HG03432 (cell line): ENCODE data around the gene CDY2B.
"Not testable (repeated sequence)": the region's sequence is repeated elsewhere in the genome, so short reads cannot be mapped to it uniquely, and the experiment has no call there.

Source experiments
- ATAC-seq: cut with Tn5 transposase; IDR thresholded peaks from one replicate; pipeline ENCODE4 v1.9.1; 2021; ENCODE audit warnings: mild to moderate bottlenecking, moderate library complexity; ENCODE audit not compliant: unreplicated experiment

CDY2B gene, protein sequence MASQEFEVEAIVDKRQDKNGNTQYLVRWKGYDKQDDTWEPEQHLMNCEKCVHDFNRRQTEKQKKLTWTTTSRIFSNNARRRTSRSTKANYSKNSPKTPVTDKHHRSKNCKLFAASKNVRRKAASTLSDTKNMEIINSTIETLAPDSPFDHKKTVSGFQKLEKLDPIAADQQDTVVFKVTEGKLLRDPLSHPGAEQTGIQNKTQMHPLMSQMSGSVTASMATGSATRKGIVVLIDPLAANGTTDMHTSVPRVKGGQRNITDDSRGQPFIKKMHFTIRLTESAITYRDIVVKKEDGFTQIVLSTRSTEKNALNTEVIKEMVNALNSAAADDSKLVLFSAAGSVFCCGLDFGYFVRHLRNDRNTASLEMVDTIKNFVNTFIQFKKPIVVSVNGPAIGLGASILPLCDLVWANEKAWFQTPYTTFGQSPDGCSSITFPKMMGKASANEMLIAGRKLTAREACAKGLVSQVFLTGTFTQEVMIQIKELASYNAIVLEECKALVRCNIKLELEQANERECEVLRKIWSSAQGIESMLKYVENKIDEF

DNA sequence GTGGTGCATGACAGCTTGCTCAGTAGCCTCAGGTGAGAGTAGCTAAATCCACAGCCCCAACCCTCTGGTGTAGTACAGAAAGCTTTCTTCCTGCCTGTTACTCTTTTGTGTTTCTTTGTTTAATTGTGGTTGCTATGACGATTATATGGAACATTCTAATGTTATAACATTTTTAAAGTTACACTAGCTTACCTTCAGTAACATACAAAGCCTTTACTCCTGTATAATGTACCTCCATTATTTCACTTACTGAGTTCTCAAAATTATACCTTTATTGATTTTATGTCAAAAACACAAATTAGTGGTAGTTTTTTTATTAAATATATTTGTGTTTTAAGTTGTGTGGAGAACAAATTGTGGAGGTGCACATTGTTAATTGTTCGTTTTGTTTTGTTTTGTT is at the start of gene CDY2B:
Gene CDY2B, minus strand, starts transcription at position 101 of the 400 bp plus-strand sequence. CDS start 328 bp downstream, outside the sequence.
- ATAC-seq: not testable (repeated sequence)

DNA sequence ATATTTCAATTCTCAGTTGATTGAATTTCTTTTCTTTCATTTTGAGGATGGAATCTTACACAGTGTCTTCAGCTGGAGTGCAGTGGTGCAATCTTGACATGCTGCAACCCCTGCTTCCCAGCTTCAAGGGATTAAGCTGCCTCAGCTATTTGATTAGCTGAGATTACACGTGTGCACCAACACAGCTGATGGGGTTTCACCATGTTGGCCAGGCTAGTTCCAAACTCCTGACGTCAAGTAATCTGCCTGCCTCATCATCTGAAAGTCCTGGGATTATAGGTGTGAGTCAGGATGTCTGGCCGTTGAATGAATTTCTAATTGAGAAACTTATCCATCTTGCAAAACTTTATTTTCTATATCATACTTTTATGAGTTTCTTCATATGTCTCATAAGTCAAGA is 28.0 kb upstream of the CDY2B start:
- ATAC-seq: not testable (repeated sequence)

DNA sequence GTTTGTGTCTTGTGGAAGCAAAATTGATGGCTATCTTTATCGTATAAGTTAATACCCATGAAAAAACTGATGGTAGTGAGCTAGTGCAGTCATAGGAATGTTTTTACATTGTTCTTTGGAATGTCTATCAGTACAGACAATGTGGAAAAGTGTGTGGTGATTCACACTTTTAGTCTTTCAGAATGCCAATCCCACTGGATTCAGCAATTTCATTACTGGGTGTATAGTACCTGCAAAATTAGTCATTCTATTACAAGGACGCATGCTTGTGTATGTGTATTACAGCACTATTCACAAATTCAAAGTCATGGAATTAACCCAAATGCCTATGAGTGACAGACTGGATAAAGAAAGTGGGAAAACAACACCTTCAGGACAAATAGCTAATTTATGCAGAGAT is 27.3 kb upstream of the CDY2B start:
- not testable (repeated sequence) for ATAC-seq

DNA sequence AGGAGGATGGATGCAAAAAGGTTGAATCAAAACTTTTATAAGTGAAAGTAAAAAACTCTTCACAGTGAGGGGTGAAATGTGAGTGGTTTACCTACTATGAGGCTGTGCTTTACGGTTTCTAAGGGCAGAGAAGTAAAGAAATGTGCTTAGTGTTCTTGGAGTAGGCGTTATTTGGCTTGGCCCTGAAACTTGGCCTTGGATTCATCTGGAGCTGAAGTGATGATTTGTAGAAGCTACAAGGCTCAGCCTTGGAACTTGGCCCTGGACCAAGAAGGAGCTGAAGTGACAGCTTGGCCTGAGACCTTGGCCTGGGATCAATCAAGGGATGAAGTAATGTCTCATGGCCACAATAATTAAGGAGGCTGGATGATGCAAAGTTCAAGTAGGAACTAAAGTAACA is 1.7 kb upstream of the CDY2B start:
- ATAC-seq: not testable (repeated sequence)

DNA sequence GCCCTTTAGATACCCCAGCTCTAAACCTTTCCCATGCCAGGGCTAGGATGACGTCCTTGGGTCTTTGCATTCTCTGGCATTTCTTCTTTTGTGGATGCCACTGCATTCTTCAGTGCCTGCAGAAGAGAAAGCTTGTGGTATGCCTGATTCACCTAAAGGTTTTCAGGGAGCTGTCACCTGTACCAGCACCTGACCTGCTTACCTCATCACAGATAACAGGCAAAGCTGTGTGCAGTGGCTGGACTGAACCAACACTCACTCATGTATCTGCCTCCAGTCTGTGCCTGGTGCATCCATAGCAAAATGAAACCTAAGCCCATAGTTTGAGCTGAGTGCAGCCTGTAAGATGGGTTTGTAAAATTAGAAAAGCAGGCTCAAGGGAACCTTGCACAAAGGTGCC is 3.3 kb downstream of the CDY2B start:
- ATAC-seq: not testable (repeated sequence)

DNA sequence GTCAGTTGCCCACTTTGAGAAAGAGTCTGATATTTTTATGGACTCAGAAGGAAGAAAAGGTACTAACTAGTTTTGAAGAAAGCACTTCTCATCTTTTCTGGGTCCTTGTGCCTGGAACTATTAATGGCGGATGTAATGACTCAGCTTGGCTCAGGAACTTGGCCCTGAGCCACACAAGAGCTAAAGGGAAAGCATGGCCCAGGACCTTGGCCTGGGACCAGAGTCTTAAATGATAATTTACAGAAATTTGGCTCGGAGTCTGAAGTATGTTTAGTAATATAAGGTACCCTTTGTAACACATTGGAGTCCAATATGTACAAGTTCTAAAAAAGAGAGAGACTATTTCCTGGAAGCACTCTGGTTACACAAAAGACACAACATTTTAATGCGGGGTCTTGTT is 4.6 kb downstream of the CDY2B start:
- ATAC-seq: not testable (repeated sequence)

DNA sequence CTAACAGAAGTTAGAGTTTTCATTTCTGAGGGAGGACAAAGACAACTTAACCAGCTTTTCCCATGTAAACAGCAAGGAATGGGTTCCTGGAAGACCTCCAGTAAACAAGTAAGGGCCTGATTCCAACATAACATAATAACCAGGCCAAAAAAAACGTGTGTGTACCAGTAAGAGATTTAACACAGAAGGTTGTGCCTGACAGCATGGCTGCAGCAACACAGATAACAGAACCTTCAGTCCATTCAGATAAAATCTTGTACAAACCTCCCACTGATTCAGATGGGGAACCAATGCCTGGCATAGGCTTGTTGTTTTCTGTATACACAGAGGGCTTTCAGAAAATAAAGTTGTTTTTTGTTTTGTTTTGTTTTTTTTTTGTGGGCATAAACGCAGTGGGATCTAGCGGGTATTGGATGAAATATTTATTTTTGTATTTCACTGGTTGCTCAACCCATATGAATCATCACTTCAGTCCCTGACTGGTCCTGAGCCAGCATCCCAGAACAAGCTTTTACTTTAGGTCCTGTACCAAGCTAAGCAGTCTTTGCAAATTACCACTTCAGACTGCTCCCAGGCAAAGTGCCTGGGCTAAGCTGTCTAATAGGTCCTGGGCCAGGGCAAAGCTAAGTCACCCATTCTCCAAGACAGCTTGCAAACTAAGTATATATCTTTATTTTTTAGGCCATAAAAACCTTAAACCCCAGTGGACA is 8.7 kb downstream of the CDY2B start:
- ATAC-seq: not testable (repeated sequence)

DNA sequence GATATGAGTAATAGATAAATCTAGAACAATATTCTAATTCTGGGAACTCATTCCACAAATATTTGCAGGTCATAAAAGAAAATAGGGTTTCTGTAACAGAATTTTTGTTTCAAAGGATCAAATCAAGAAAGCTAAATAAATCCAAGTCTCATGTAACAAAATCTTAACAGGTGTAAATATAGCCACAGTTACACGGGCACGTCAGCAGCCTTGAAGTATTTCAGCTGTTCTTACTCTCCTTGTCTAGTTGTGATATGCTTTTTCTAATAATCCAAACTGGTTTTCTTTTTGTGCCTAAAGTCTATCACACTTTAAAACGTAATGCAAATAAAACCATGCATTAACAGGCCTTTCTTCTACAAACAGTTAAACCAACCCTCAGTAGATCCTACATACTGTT is 9.3 kb downstream of the CDY2B start:
- ATAC-seq: not testable (repeated sequence)

DNA sequence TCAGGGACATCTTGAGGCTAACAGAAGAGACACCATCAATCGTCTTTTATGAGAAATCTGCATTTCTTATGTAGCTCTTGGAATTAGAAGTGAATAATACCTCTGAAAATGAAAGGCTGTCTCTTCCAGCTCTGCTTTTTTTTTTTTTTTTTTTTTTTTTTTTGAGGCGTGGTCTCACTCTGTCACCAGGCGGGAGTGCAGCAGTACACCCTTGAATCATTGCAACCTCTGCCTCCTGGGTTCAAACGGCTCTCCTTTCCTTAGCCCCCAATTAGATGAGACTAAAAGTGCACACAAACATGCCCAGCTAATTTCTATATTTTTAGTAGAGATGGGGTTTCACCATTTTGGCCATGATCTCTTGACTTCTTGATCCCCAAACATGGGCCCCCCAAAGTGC is 12.2 kb downstream of the CDY2B start:
- ATAC-seq: not testable (repeated sequence)

DNA sequence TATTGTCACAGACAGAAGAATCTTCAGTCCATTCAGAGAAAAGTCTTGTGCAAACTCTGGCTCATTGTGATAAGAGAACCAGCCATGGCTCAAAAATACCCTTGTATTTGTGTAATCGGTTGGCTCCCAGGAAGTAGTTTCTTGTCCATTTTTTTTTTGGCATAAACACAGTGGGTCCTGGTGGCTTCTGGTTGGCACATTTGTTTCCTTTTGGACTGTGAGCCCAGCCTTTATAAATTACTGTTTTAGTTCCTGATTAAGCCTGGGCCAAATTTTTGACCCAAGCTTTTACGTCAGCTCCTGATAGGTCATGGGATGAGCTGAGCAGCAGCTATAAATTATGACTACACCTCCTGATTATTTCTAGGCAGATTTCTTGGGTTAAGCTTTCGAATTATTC is 19.4 kb downstream of the CDY2B start:
- not testable (repeated sequence) for ATAC-seq

DNA sequence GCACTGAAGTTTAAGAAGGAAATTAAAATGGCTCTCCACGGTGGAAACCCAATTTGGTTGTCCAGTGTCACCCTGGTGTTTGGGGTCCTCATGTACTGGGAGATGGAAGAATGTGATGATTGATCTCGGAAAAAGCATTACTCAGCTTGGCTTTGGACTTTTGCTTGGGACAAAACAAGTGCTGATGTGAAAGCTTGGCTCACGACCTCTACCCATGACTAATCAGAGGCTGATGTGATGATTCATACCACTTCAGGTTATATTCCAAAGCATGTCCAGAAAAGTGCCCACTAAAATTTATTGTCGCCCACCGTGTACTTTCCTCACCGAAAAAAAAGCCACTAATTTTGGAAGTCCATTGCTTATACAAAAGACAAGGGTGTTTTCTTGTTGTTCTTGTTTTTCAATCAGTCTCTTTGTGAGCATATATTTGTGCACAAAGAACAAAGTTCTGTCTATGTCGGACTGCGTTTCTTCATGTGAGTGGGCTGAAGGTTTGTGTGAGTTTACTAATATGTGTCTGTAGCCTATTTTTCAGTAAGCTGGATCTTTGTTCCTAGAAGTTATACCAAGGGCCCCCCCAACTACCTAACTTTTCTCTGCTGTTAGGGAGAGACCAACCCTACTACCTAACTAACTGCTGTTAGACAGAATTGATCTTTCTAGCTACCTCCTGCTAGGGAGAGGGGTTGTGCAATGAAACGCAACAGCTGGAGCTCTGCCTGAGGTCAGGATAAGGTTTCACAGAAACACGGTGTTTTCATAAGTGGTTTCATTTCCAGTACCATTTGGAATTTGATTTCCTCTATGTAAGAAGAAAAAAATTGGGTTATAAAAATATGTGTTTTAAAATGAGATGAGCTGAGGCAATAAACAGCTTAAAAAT is 22.8 kb downstream of the CDY2B start:
- ATAC-seq: not testable (repeated sequence)

DNA sequence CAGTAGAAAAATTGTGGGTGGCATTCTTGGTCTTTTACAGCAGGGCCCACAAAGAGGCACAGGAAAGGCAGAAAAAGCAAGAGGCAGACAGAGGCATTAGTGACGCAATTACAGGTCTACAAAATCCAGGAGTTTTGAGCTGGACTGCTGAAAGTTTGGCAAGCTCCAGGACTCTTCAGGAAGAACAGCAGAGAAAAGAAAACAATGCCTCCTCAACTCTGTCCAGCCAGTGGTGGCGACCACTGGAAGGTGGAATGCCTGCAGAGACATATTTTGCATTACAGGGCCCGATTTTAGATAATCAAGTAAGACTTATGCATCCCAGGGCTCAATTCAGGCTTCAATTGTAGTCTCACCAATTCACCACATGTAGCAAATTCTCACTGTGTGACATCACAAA is 23.5 kb downstream of the CDY2B start:
- not testable (repeated sequence) for ATAC-seq

DNA sequence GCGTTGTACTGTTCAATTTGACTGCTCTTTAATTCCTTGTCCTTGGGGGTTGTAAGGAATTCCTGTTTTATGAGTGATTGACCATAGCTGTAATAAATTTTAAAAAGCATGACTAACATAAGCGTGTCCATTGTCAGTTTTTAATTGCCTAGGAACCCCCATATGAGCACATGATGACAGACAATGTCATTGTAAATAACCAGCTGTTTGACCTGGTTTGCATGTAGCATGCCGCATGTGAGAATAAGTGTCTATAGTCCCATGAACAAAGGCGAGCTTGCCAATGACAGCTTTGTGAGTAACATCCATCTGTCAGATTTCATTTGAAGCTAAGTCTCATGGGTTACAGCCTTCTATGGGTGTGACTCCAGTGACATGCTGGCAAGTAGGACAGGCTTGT is 30.9 kb downstream of the CDY2B start:
- ATAC-seq: not testable (repeated sequence)

DNA sequence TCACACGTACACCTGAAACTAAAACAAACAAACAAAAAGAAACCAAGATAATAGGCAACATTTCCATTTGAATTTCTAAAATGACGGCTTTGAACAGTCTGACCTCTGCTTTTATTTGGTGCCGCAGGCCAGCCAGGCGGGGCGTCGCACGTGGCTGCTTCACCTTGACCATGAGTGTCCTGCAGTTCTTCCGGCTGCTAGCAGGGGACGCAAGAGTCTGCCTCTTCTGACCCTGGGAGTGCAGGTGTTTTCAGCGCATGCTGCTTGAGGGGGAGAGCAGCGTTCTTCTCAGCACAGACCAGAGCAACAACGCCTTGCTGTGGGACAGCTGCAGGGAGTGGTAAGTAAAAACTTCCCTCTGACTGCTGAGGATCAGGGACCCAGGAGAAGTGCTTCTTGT is 47.9 kb downstream of the CDY2B start:
- ATAC-seq: not testable (repeated sequence)
